ENCODE data around the gene KCND3. TPM values are rescaled to one million over a fixed set of nuclear protein-coding genes. Genes with fewer than 3 reads are reported as not detected.

Gene KCND3
- total RNA-seq, 1 experiment from 2014 or later = 0.15 TPM

GRCh38 chr1:111981871-111982270 is 7.6 kb downstream of the KCND3 start:
- Histone ChIP-seq H3K18ac (ENCODE audit: insufficient read length, low read depth, low read length) (no peak overlapping the region), H4K5ac (ENCODE audit: insufficient read length, low read depth, low read length) (no peak overlapping the region), H2BK20ac (ENCODE audit: low read depth, low read length, poor library complexity, severe bottlenecking) (no peak overlapping the region), H4K20me1 (ENCODE audit: control insufficient read depth, insufficient read depth, insufficient read length) (no peaks in the 10 kb centered on the region), H3K23me2 (ENCODE audit: insufficient read length, low read depth, low read length, poor library complexity, severe bottlenecking) (no peaks in the 10 kb centered on the region), H2BK15ac (ENCODE audit: low read depth, low read length) (no peak overlapping the region), H2BK120ac (ENCODE audit: low read depth, low read length, poor library complexity, severe bottlenecking) (no peak overlapping the region), H3K27ac (ENCODE audit: insufficient read length, low read depth, low read length) (no peak overlapping the region), H2AFZ (ENCODE audit: low read length) (no peak overlapping the region), H3K56ac (ENCODE audit: insufficient read length, low read depth, low read length) (no peak overlapping the region), H2AK5ac (ENCODE audit: insufficient read length, low read length) (no peak overlapping the region), H3K4me1 (ENCODE audit: insufficient read depth, low read length) (peaks cover 2% of the 10 kb centered on the region; the same call in 1 of the 2 replicates), H3K9ac (ENCODE audit: extremely low read depth, insufficient read length, low read length) (no peak overlapping the region), H3K4me2 (ENCODE audit: insufficient read depth, insufficient read length, low read length) (no peak overlapping the region), H3K23ac (ENCODE audit: insufficient read length, low read depth, low read length) (no peak overlapping the region), H3K9me3 (ENCODE audit: control insufficient read depth, low read depth, low read length) (no peaks in the 10 kb centered on the region), H4K8ac (replicated peaks; ENCODE audit: insufficient read length, low read depth, low read length) (no peak overlapping the region), H3K27me3 (ENCODE audit: insufficient read depth, low read length) (no peaks in the 10 kb centered on the region; the same call in 1 of the 2 replicates), H3K79me1 (ENCODE audit: insufficient read depth, low read depth, low read length, poor library complexity, severe bottlenecking) (no peaks in the 10 kb centered on the region), H3K4ac (ENCODE audit: low read depth, low read length) (no peak overlapping the region), H2BK5ac (ENCODE audit: insufficient read length, low read length) (no peak overlapping the region), H2BK12ac (ENCODE audit: insufficient read length, low read depth, low read length) (no peak overlapping the region), H3K14ac (ENCODE audit: insufficient read depth, low read length) (no peak overlapping the region; the same call in 1 of the 2 replicates), H3K79me2 (ENCODE audit: insufficient read depth, low read length) (no peaks in the 10 kb centered on the region), H4K91ac (ENCODE audit: insufficient read length, low read depth, low read length) (no peak overlapping the region), H3T11ph (ENCODE audit: low read length) (no peak overlapping the region)
- Mint-ChIP-seq H3K27me3 (ENCODE audit: low read depth) (peaks cover 79% of the 10 kb centered on the region), H3K4me1 (peaks cover 17 to 19% of the 10 kb centered on the region in 2 experiments), H3K9me3 (peaks cover 5 to 8% of the 10 kb centered on the region in 2 experiments; a peak in 4 of 5 replicates), H3K27ac (no peak overlapping the region), H3K4me3 (no peak overlapping the region), H3K36me3 (ENCODE audit: insufficient read depth in 1 of 3, low read depth in 3 of 3) (peaks cover 2 to 7% (median 5%) of the 10 kb centered on the region in 3 experiments; a peak in 4 of 7 replicates)
- no CpG with 5 or more reads among the region's 37 CpGs for WGBS (ENCODE audit: extremely low coverage, insufficient read length, low lambda C conversion rate)
- no peak for TF ChIP-seq CTCF (conservative IDR thresholded peaks at IDR 0.05)
- DNase-seq = no peak

All from H9 (cell line).